SU-DHL-6 (cell line): ENCODE data around the gene CDHR2.

ENCODE experiments used
- H2AFZ ChIP-seq: fragments of 200-600 bp; sonication (generic); 2 replicates; pipeline ENCODE4 v1.6.1; 2014; ENCODE audit warnings: low read depth, mild to moderate bottlenecking, moderate library complexity, mixed read lengths, antibody characterized with exemption, low read length; ENCODE audit not compliant: severe bottlenecking
- H3F3A ChIP-seq: fragments of 200-600 bp; shearing (Covaris generic); 2 replicates; pipeline ENCODE4 v1.6.0; 2016; ENCODE audit warnings: antibody characterized with exemption, mild to moderate bottlenecking; ENCODE audit not compliant: insufficient read depth
- H3K27ac ChIP-seq: fragments of 200-600 bp; sonication (generic); 2 replicates; pipeline ENCODE4 v1.5.1; 2016; ENCODE audit warnings: low read depth, mild to moderate bottlenecking, low read length, moderate library complexity, mixed read lengths
- H3K27me3 ChIP-seq: fragments of 200-600 bp; sonication (generic), shearing (Covaris generic); 2 replicates; pipeline ENCODE4 v1.6.0; 2014; ENCODE audit warnings: mild to moderate bottlenecking, low read length
- H3K36me3 ChIP-seq: fragments of 200-600 bp; sonication (generic); 2 replicates; pipeline ENCODE4 v1.6.1; 2014; ENCODE audit warnings: mild to moderate bottlenecking, low read length, mixed read lengths
- H3K4me2 ChIP-seq: fragments of 300-600, 200-600 bp; shearing (Covaris generic), sonication (generic); 2 replicates; pipeline ENCODE4 v1.6.0; 2014; ENCODE audit warnings: low read length, low read depth, mild to moderate bottlenecking; ENCODE audit not compliant: poor library complexity, severe bottlenecking
- H3K4me3 ChIP-seq: fragments of 200-600 bp; sonication (generic); 2 replicates; pipeline ENCODE4 v1.5.1; 2014; ENCODE audit warnings: antibody characterized with exemption, low read length, mild to moderate bottlenecking, mixed read lengths; ENCODE audit not compliant: insufficient read depth, poor library complexity, severe bottlenecking
- H3K79me2 ChIP-seq: fragments of 200-600 bp; sonication (generic); 2 replicates; pipeline ENCODE4 v1.6.1; 2014; ENCODE audit warnings: mild to moderate bottlenecking, low read length, moderate library complexity; ENCODE audit not compliant: insufficient read depth
- H3K9ac ChIP-seq: fragments of 200-600 bp; sonication (generic); 2 replicates; pipeline ENCODE4 v1.7.0; 2014; ENCODE audit warnings: mild to moderate bottlenecking, low read length
- H3K9me2 ChIP-seq: fragments of 200-600 bp; sonication (generic); replicated peaks from 2 replicates; pipeline ENCODE4 v1.6.1; 2014; ENCODE audit warnings: low read length; ENCODE audit not compliant: insufficient read depth
- H3K9me3 ChIP-seq: fragments of 200-600 bp; sonication (generic); 2 replicates; pipeline ENCODE4 v1.6.1; 2014; ENCODE audit warnings: low read length, mixed read lengths; ENCODE audit not compliant: insufficient read depth
- H4K20me1 ChIP-seq: fragments of 200-600 bp; sonication (generic); 2 replicates; pipeline ENCODE4 v1.6.1; 2014; ENCODE audit warnings: low read depth, mild to moderate bottlenecking, antibody characterized with exemption, low read length, moderate library complexity, mixed read lengths
- EZH2phosphoT487 ChIP-seq: fragments of 200-600 bp; sonication (generic), shearing (Covaris generic); conservative IDR thresholded peaks from 2 replicates; pipeline ENCODE4 v1.6.1; 2018; ENCODE audit warnings: mild to moderate bottlenecking, antibody characterized with exemption, low read length, moderate library complexity, mixed read lengths
- TF ChIP-seq, protein P1 (sequence below): fragments of 200-600 bp; sonication (generic); IDR thresholded peaks from one replicate; pipeline ENCODE4 v1.5.1; 2017; ENCODE audit warnings: antibody characterized with exemption, mild to moderate bottlenecking, low read length, moderate library complexity; ENCODE audit not compliant: insufficient read depth, poor library complexity, severe bottlenecking

Gene CDHR2

DNA sequence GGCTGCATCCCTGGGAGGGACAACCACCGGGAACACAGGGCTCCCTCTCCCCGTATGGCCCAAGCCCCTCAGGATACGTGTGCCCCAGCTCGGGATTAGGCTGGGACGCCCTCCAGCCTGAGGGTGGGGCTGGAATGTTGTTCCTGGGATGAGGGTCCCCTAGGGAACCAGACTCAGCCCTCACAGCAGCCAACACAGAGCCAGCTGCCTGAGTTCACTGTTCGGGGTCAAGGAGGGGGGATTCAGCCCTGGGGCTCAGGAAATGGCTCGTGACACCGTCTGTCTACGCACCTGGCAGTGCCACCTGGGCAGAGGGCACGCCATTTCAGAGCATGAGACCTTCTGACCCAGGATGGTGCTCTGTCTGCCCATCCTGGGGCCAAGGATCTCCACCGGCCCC lies 20.8 kb upstream of the CDHR2 start:
- Histone ChIP-seq H3K27ac (no peak overlapping the region), H3K36me3 (no peaks in the 10 kb centered on the region), H3K4me3 (no peak overlapping the region), H3K9me2 (no peaks in the 10 kb centered on the region), H3K4me2 (no peak overlapping the region), H3F3A (no peaks in the 10 kb centered on the region), H3K9me3 (no peaks in the 10 kb centered on the region), H3K79me2 (peaks cover 6% of the 10 kb centered on the region), H2AFZ (no peak overlapping the region), H4K20me1 (0 out of 2 replicates have a peak, but pooled peaks cover 2% of the 10 kb centered on the region), H3K9ac (no peak overlapping the region), H3K27me3 (no peaks in the 10 kb centered on the region)
- TF ChIP-seq, protein P1, sequence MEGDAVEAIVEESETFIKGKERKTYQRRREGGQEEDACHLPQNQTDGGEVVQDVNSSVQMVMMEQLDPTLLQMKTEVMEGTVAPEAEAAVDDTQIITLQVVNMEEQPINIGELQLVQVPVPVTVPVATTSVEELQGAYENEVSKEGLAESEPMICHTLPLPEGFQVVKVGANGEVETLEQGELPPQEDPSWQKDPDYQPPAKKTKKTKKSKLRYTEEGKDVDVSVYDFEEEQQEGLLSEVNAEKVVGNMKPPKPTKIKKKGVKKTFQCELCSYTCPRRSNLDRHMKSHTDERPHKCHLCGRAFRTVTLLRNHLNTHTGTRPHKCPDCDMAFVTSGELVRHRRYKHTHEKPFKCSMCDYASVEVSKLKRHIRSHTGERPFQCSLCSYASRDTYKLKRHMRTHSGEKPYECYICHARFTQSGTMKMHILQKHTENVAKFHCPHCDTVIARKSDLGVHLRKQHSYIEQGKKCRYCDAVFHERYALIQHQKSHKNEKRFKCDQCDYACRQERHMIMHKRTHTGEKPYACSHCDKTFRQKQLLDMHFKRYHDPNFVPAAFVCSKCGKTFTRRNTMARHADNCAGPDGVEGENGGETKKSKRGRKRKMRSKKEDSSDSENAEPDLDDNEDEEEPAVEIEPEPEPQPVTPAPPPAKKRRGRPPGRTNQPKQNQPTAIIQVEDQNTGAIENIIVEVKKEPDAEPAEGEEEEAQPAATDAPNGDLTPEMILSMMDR: no peak
- no peak for TF ChIP-seq EZH2phosphoT487

GRCh38 chr5:176528761-176529115 lies 20.4 kb upstream of the CDHR2 start:
- Histone ChIP-seq H3K36me3 (no peaks in the 10 kb centered on the region), H4K20me1 (0 out of 2 replicates have a peak, but pooled peaks cover 2% of the 10 kb centered on the region), H3K4me3 (no peak overlapping the region), H3K27me3 (no peaks in the 10 kb centered on the region), H3F3A (no peaks in the 10 kb centered on the region), H3K27ac (no peak overlapping the region), H3K4me2 (no peak overlapping the region), H3K9me2 (no peaks in the 10 kb centered on the region), H3K79me2 (peaks cover 11% of the 10 kb centered on the region), H3K9me3 (no peaks in the 10 kb centered on the region), H2AFZ (no peak overlapping the region), H3K9ac (no peak overlapping the region)
- TF ChIP-seq, protein P1: no peak
- no peak for TF ChIP-seq EZH2phosphoT487

DNA sequence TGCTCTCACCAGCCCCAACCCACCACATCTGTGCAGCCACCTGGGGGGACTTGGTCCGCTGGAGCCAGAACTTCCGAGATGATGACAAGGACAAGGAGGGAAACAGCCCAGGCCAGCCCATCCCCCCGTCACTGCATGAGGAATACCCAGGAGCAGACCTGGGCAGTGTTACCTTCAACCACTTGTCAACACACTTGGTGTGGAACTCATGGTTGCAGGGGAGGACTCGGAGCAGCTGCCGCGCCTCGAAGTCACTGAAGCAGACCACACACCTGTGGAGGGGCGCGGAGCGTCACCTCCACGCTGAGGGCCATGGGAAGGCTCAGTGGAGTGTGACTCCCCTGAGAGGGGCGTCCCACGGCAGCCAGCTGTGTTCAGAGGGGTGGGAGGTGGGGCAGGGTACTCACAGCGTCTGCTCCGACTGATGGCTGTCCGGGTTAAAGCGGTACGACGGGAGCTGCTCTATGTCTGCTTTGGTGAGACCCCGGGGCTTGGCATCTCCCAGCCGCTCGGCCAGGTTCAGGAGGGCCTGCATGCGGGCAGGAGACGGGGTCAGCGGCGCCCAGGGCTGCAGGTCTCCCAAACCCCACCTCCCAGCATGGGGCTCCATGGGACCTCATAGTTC lies 19.9 kb upstream of the CDHR2 start:
- no peak overlapping the region for H3K4me2 ChIP-seq

More for the DNA sequence above, 19.9 kb upstream of the CDHR2 start:
- Histone ChIP-seq H3F3A (peaks cover under 1% of the 10 kb centered on the region; the same call in 1 of the 2 replicates), H3K9ac (no peak overlapping the region), H3K27me3 (no peaks in the 10 kb centered on the region), H3K4me3 (no peak overlapping the region), H2AFZ (no peak overlapping the region), H3K79me2 (peaks cover 16% of the 10 kb centered on the region), H3K36me3 (no peaks in the 10 kb centered on the region), H3K9me2 (no peaks in the 10 kb centered on the region), H4K20me1 (0 out of 2 replicates have a peak, but pooled peaks cover 2% of the 10 kb centered on the region), H3K27ac (peak overlapping the region; percentile 58), H3K9me3 (no peaks in the 10 kb centered on the region)
- no peak for TF ChIP-seq EZH2phosphoT487
- TF ChIP-seq, protein P1: no peak
